ENCODE results near the gene LMBR1.

LMBR1 gene

DNA sequence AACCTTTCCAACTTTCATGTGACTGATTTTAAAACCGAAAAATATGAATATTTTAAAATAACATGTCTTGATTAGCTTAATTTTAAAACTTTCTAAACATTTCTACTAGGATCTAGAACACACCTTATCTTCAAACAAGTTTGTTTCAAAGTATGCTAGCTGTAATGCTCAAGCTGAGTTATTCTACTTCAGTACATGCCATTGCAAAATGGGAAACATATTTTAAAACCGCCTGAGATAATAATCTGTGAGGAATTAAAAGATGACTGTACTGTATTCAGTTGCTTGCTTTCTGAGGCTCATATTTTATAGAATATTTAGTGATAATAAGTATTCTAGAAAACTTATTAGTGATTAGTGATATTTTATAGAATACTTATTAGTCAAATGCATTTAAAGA is 99.6 kb downstream of the LMBR1 start:
- Histone ChIP-seq H2AFZ (ENCODE audit: low read depth, low read length) (no peak overlapping the region), H3K9me3 (ENCODE audit: insufficient read depth, low read length, severe bottlenecking) (no peaks in the 10 kb centered on the region), H3K27me3 (ENCODE audit: insufficient read depth, low read length, poor library complexity) (no peaks in the 10 kb centered on the region), H3K4me3 (ENCODE audit: low read depth in 1 of 2, low read length in 2 of 2) (no peak overlapping the region), H3K27ac (ENCODE audit: low read length) (no peak overlapping the region), H3K79me2 (ENCODE audit: insufficient read depth, low read length) (no peaks in the 10 kb centered on the region), H3K4me1 (ENCODE audit: insufficient read depth, low read length) (no peaks in the 10 kb centered on the region), H3K9ac (ENCODE audit: low read depth, low read length) (no peak overlapping the region), H3K4me2 (ENCODE audit: insufficient read depth, low read length) (no peak overlapping the region), H3K36me3 (ENCODE audit: insufficient read depth, low read length) (peaks cover 13% of the 10 kb centered on the region; the same call in 1 of the 2 replicates), H4K20me1 (ENCODE audit: insufficient read depth, low read length) (no peaks in the 10 kb centered on the region)
- ATAC-seq (ENCODE audit: insufficient read depth, low read depth) (no peak), DNase-seq (no peak)
- TF ChIP-seq, protein P1, sequence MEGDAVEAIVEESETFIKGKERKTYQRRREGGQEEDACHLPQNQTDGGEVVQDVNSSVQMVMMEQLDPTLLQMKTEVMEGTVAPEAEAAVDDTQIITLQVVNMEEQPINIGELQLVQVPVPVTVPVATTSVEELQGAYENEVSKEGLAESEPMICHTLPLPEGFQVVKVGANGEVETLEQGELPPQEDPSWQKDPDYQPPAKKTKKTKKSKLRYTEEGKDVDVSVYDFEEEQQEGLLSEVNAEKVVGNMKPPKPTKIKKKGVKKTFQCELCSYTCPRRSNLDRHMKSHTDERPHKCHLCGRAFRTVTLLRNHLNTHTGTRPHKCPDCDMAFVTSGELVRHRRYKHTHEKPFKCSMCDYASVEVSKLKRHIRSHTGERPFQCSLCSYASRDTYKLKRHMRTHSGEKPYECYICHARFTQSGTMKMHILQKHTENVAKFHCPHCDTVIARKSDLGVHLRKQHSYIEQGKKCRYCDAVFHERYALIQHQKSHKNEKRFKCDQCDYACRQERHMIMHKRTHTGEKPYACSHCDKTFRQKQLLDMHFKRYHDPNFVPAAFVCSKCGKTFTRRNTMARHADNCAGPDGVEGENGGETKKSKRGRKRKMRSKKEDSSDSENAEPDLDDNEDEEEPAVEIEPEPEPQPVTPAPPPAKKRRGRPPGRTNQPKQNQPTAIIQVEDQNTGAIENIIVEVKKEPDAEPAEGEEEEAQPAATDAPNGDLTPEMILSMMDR (IDR thresholded peaks at IDR 0.05; ENCODE audit: borderline replicate concordance, extremely low read depth, low read length, poor library complexity, severe bottlenecking), result no peak

DNA sequence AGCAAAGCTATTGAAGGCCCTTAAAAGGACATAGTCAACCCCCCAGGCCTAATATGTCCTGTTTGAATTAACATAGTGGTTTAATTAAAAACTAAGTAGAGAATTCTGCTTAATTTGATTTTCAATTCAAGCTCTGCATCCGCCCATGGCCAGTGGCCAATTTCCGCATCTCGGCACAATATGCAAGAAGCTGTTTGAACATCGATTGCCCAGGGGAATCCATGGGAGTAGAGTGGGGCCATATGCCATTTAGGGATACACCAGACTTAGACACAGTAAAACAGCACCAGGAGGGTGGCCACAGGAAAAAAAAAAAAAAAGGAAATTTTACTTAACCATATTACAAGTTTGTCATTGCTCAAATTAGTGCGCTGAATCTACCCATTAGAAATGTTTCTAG is 100.4 kb downstream of the LMBR1 start:
- no peak overlapping the region for H3K9ac ChIP-seq (ENCODE audit: low read depth, low read length)
- H3K27me3 ChIP-seq (ENCODE audit: insufficient read depth, low read length, poor library complexity), result no peaks in the 10 kb centered on the region
- H3K9me3 ChIP-seq (ENCODE audit: insufficient read depth, low read length, severe bottlenecking), result no peaks in the 10 kb centered on the region
- H3K4me2 ChIP-seq (ENCODE audit: insufficient read depth, low read length), result no peak overlapping the region
- ATAC-seq (ENCODE audit: insufficient read depth, low read depth) (no peak), DNase-seq (no peak)
- no peak overlapping the region for H3K4me3 ChIP-seq (ENCODE audit: low read depth in 1 of 2, low read length in 2 of 2)
- H2AFZ ChIP-seq (ENCODE audit: low read depth, low read length), result no peak overlapping the region
- no peaks in the 10 kb centered on the region for H4K20me1 ChIP-seq (ENCODE audit: insufficient read depth, low read length)
- H3K79me2 ChIP-seq (ENCODE audit: insufficient read depth, low read length), result no peaks in the 10 kb centered on the region
- H3K27ac ChIP-seq (ENCODE audit: low read length), result no peak overlapping the region
- no peaks in the 10 kb centered on the region for H3K4me1 ChIP-seq (ENCODE audit: insufficient read depth, low read length)
- H3K36me3 ChIP-seq (ENCODE audit: insufficient read depth, low read length), result peaks cover 13% of the 10 kb centered on the region; the same call in 1 of the 2 replicates
- TF ChIP-seq, protein P1 (IDR thresholded peaks at IDR 0.05; ENCODE audit: borderline replicate concordance, extremely low read depth, low read length, poor library complexity, severe bottlenecking), result no peak
- TF ChIP-seq EZH2 (IDR thresholded peaks at IDR 0.05; ENCODE audit: borderline replicate concordance, low read depth, low read length, severe bottlenecking), result no peak

DNA sequence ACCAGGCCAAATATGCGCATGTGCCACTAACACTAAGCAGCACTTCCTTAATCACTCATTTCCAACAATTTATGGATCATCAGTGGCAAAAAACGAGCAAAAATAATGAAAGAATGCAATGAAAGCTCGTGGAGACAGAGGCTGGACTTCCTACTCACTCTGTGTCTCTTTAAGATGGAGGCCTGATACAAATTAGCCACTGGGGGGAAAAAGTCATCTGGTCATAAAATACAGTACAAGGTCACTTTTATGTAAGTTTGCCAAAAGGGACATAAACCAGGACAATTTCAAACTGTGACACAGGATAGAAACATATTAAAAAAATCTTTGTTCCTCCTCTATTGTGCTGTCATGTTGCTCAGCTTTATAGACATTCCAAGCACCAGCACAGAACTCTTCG is 101.7 kb downstream of the LMBR1 start:
- Histone ChIP-seq H3K4me3 (ENCODE audit: low read depth in 1 of 2, low read length in 2 of 2) (no peak overlapping the region), H3K9ac (ENCODE audit: low read depth, low read length) (no peak overlapping the region), H2AFZ (ENCODE audit: low read depth, low read length) (no peak overlapping the region), H4K20me1 (ENCODE audit: insufficient read depth, low read length) (no peaks in the 10 kb centered on the region), H3K36me3 (ENCODE audit: insufficient read depth, low read length) (peaks cover 12% of the 10 kb centered on the region; the same call in 1 of the 2 replicates), H3K27me3 (ENCODE audit: insufficient read depth, low read length, poor library complexity) (no peaks in the 10 kb centered on the region), H3K79me2 (ENCODE audit: insufficient read depth, low read length) (no peaks in the 10 kb centered on the region), H3K9me3 (ENCODE audit: insufficient read depth, low read length, severe bottlenecking) (no peaks in the 10 kb centered on the region), H3K27ac (ENCODE audit: low read length) (no peak overlapping the region), H3K4me2 (ENCODE audit: insufficient read depth, low read length) (no peak overlapping the region), H3K4me1 (ENCODE audit: insufficient read depth, low read length) (no peaks in the 10 kb centered on the region)
- DNase-seq, result no peak
- no peak for TF ChIP-seq EZH2 (IDR thresholded peaks at IDR 0.05; ENCODE audit: borderline replicate concordance, low read depth, low read length, severe bottlenecking)
- TF ChIP-seq, protein P1 (IDR thresholded peaks at IDR 0.05; ENCODE audit: borderline replicate concordance, extremely low read depth, low read length, poor library complexity, severe bottlenecking), result no peak
- no peak for ATAC-seq (ENCODE audit: insufficient read depth, low read depth)

DNA sequence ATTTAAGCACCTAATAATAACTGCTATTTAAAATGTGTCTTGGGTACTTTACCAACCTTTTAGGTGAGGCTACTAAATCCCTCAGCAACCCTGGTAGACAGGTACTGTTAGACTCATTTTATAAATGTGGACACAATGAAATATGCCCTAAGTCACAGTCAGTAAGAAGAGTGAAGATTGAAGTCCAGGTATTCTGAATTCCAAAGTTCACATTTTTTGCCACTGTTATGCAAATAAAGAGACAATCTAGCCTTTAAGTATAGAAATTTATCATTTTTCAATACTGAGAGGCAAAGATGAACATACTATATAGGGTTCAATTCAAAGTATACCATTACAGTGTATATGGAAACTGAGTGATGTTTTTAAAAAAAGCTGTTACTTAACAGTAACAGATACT is 102.7 kb downstream of the LMBR1 start:
- H4K20me1 ChIP-seq (ENCODE audit: insufficient read depth, low read length), result no peaks in the 10 kb centered on the region
- no peak for DNase-seq
- H2AFZ ChIP-seq (ENCODE audit: low read depth, low read length), result no peak overlapping the region
- H3K27ac ChIP-seq (ENCODE audit: low read length), result no peak overlapping the region
- H3K9me3 ChIP-seq (ENCODE audit: insufficient read depth, low read length, severe bottlenecking), result no peaks in the 10 kb centered on the region
- 0 out of 2 replicates have a peak, but pooled peaks cover 3% of the 10 kb centered on the region for H3K36me3 ChIP-seq (ENCODE audit: insufficient read depth, low read length)
- ATAC-seq (ENCODE audit: insufficient read depth, low read depth), result no peak
- no peaks in the 10 kb centered on the region for H3K27me3 ChIP-seq (ENCODE audit: insufficient read depth, low read length, poor library complexity)
- H3K4me3 ChIP-seq (ENCODE audit: low read depth in 1 of 2, low read length in 2 of 2), result no peak overlapping the region
- H3K4me2 ChIP-seq (ENCODE audit: insufficient read depth, low read length), result no peak overlapping the region
- TF ChIP-seq, protein P1 (IDR thresholded peaks at IDR 0.05; ENCODE audit: borderline replicate concordance, extremely low read depth, low read length, poor library complexity, severe bottlenecking), result no peak
- no peak for TF ChIP-seq EZH2 (IDR thresholded peaks at IDR 0.05; ENCODE audit: borderline replicate concordance, low read depth, low read length, severe bottlenecking)
- H3K9ac ChIP-seq (ENCODE audit: low read depth, low read length), result no peak overlapping the region
- no peaks in the 10 kb centered on the region for H3K79me2 ChIP-seq (ENCODE audit: insufficient read depth, low read length)
- no peaks in the 10 kb centered on the region for H3K4me1 ChIP-seq (ENCODE audit: insufficient read depth, low read length)
